GM18868 (cell line): ENCODE measurements around the gene TIMM44.

Experiments
- ATAC-seq: cut with Tn5 transposase; IDR thresholded peaks from one replicate; pipeline ENCODE4 v1.9.1; 2021; ENCODE audit warnings: mild to moderate bottlenecking, moderate library complexity; ENCODE audit not compliant: unreplicated experiment

The TIMM44 gene

DNA sequence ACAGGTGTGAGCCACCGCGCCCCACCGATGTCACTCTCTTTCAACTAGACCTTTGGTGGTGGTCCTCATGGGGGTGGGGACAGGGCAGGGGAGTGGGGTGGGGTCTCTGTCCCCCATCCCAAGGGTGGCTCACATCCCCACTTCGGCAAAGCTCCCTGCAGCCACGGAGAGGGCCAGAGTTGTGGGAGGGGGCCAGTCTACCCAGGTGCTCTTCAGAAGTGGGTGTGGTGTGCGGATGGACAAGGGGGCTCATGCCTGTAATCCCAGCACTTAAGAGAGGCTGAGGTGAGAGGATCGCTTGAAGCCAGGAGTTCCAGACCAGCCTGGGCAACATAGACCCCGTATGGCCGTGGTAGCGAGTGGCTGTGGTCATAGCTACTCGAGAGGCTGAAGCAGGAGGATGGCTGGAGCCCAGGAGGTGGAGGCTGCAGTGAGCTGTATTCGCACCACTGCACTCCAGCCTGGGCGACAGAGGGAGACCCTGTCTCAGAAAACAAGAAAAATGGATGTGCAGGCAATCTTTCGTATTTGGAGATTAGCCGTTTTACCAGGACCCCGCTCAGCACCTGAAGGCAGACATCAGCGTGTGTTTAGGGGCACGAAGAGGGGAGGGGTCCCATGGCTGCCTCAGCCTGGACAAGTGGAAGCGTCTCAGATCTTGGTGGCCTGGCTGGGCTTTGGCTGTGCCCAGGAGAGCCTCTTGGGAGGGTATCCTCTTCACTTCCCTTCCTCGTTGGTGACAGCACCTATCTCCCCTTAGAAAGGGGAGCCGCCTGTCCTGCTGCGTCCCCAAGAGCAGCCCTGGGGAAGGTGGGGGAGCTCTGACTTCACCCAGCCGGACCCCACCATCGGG lies 28.0 kb downstream of the TIMM44 start:
- ATAC-seq: no peak

DNA sequence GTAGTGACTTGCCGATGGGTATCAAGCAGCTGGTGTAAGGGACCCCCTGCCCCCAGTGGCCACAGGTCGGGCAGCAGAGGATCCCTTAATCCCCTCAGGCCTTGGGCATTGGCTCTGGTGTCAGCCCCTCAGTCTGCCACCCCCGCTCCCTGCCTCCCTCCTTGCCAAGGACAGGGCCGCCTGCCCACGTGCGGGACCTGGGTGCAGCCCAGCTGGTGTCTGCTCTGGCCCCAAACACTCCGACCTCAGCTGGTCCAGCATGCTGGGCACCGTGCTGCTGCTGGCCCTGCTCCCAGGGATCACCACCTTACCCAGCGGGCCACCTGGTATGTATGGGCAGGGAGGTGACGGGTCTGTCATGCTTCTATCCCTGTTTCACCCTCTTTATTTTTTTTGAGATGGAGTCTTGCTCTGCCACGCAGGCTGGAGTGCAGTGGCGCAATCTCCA lies 28.8 kb downstream of the TIMM44 start, which contains the start of gene TGFBR3L:
TGFBR3L (plus strand) TSS at position 233 of the 448 bp plus-strand sequence.
- no peak for ATAC-seq

DNA sequence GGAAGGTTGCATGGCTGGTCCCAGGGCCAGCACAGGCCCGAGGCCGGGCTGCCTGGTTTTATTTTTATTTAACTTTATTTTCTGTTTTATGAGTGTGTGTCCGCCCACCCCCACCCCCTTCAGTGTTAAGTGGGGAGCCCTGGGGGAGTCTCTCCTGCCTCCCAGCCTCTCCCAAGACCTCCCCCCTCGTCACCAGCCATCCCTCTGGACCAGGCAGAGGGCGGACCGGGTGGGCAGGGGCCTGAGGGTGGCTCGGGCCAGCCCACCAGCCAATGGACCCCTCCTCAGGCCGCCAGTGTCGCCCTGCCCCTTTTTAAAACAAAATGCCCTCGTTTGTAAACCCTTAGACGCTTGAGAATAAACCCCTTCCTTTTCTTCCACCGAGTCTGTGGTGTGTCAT lies 29.4 kb downstream of the TIMM44 start:
- ATAC-seq: no peak

DNA sequence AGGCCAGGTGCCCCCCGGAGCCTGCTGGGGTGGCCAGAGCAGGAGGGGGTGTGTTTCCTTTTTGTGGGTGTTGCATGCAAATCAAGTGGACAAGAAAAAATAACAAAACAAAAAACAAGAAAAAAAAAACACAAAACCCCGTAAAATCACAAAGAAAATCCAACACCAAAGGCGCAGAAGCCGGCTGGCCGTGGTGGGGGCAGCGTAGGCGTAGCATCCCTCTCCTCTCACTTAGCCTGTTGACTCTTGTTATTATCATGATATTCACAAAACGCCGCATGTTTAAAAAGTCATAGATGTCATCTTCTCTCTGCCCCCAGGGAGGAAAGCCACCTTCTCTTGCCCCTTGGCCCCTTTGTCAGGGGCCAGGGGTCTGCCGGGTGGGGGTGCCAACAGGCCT lies 29.8 kb downstream of the TIMM44 start:
- ATAC-seq: no peak

DNA sequence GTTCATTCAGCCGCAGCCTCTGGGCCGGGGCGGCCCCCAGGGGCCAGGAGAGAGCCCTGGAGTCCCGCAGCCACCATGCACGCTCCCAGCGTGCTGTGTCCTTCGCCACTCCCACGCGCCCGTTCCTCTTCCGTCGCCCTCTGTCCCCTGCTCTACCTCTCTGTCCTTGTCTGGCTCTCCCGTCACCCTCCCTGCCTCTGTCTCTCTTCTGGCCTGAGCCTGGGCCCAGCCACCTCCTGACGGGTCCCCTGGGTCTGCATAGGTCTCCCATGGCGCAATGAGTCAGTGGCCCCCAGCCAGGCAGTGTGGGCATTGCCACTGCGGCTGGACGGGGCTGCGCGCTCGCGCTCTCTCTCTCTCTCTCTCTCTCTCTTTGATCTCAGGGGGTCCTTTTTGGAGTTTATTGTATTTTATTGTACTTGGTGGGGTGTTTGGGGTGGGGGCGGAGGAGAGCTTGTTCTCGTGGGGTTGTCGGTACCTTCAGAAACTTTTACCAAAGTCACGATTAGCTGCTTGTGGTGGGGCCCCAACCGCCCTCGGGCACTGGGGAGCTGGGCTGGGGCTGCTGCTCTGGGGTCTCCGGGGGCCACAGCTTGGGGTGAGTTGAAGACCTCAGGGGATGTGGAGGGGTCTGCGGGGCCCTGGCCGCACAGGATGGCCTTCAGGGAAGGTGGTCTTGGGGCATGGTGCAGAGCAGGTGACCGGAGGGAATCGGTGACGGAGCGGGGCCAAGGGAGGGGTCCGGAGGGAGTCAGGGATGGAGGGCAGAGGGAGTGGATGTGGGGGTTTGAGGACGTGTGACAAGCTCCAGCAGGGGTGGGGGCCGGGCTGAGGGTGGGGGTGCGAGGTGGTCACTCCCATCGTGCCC lies 30.5 kb downstream of the TIMM44 start:
- ATAC-seq: no peak

DNA sequence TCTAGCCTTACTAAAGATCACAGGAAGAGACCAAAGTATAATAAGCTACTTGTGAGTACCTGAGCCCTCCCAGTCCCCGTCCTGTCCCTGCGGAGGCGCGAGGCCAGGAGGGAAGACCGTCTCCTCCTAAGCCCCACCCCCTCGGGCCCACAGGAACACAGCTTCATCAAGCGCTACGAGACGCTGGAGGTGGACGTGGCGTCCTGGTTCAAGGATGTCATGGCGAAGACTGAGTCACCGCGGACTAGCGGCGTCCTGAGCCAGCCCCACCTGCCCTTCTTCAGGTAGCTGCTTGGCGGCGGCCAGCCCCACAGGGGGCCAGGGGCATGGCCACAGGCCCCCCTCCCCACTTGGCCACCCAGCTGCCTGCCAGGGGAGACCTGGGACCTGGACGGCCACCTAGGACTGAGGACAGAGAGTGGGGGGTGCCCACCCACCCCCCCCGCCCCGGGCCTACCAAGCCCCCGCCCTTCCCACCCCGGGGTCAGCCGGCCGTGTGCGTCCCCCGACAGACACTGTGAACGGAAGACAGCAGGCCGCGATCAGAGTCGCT lies 31.2 kb downstream of the TIMM44 start:
- ATAC-seq: no peak

DNA sequence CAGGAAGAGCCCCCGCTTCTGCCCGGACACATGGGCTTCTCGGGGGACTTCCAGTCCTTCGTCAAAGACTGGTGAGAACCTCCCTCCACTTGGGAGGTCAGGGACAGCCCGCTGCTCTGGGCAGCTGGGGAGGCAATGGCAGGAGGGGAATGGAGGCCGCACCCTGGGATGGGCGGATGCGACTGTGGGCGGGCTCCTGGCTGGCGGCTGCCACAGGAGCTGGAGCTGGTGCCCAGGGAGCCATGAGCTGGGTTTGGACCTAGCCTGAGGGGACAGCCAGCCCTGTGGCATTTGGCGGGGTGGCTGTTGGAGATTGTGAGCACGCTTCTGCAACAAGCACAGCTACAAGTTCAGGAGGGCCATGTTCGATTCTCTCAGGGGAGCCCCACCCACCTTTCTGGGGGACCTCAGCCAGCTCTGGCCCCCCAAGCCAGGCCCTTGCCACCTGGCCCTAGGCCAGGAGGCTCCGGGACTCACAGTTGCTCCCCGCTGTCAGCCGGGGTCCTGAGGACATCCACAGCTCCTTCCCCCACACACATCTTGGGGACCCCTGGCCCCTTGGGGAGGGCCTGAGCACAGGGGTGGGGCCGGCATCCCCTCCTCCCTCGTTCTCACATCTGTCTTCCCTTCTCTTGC lies 31.8 kb downstream of the TIMM44 start:
- no peak for ATAC-seq

DNA sequence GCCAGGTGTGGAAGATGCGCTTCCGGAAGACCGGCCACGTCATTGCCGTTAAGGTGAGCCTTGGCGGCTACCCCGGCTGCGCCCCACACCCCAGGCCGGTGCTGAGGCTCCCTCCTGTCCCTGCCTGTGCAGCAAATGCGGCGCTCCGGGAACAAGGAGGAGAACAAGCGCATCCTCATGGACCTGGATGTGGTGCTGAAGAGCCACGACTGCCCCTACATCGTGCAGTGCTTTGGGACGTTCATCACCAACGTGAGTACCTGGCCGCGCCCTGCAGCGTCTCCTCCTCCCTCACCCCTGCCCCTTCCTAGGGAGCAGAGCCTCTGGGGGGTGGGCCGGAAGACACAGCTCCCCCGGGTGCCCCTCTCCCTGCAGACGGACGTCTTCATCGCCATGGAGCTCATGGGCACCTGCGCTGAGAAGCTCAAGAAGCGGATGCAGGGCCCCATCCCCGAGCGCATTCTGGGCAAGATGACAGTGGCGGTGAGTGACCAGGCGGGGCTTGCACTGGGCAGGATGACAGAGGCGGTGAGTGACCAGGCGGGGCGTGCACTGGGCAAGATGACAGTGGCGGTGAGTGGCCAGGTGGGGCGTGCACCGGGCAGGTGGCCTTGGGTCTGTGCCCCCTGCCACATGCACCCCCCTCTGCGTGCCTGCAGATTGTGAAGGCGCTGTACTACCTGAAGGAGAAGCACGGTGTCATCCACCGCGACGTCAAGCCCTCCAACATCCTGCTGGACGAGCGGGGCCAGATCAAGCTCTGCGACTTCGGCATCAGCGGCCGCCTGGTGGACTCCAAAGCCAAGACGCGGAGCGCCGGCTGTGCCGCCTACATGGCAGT lies 32.9 kb downstream of the TIMM44 start:
- no peak for ATAC-seq

DNA sequence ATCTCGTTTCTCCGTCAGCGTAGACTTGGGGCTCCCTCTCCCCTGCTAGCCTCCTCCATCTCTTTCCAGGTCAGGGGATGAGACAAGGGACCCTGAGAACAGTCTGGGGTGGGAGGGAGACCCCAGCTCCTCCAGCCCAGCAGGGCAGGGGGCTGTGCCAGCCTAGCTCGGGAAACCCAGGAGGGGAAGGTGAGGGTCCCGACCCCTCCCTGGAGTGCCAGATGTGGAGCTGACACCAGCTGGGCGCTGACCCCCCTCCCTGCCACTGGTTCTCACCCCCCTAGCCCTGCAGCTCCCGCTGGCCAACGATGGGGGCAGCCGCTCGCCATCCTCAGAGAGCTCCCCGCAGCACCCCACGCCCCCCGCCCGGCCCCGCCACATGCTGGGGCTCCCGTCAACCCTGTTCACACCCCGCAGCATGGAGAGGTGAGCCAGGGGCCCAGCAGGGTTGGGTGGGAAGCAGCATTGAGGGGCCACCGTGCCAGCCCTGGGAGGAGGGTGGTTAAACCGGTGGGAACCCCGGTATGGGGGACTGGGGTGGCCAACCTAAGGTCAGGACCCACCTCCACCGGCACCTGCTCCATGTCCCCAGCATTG lies 33.9 kb downstream of the TIMM44 start:
- no peak for ATAC-seq

DNA sequence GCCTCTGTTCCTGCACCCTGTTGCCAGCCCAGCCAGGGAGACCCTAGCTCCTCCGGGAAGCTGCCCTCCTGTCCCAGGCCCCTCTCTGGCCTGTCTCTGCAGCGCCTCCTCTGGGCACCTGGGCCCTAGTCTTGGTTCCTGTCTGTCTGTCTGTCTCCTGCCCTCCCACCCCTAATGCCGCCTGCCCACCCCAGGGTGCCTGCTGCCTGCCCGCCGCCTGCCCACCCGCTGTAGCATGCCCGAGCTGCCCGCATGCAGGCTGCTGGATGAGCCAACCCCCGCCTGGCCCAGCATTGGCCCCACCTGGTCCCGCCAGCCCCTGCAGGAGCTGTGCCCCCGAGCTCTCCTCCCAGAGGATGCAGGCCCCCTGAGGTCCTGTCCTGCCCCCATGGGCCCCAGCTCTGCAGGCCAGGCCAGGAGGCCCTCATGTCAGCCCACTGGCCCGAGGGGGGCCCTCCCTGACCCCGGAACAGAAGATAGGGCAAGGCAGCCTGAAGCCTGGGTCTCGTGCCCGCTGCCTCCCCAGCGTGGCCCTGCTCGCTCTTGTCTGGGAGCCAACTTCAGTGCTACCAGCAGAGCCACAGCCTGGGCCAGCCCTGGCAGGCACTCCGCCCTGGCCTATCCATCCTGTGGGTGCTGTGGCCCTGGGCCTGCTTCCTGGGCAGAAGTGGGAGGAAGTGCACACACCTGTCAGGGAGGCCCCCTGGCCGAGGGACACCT lies 34.6 kb downstream of the TIMM44 start:
- no peak for ATAC-seq

DNA sequence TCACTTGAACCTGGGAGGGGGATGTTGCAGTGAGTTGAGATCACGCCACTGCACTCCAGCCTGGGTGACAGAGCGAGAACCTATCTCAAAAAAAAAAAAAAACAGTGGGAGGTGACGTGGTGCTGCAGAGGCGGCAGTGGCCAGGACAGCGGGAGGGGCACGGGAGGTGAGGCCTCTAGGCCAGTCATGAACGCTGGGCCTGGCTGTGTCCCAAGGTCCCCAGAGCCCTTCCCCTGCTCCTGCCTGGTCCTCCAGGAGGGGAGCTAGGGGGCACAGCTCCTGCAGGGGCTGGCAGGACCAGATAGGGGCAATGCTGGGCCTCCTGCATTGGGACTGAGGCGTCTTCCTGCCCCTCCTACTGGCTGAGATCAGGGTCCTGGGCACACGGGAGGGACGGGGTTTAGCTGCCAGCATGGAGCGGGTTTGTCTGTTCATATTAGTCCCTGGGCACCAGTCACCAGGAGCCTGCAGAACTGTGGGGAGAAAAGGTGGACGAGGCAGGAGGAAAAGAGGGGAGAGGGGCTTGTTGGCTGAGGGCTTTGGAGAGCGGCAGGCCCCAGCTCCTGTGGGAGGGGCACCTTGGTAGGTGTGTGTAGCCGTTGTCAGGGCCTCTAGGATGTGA lies 35.3 kb downstream of the TIMM44 start:
- no peak for ATAC-seq

DNA sequence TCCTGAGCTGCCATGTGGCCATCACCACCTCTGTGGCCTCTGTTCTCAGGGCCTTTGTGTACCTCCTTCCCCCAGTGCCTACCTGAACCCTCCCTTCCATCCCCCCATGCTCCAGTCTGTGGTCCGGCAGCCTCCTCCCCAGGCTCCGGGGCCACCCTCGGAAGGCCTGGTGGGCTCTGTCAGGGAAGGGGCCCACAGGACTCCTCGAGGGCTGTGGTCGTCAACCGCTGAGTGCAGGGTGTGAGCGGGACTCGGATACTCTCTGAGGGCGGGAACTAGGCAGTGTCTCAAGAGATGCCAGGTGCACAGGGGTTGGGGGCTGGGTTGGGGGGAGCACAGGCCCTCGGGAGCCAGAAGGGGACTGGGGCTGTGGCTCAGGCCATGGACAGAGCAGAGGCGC lies 35.9 kb downstream of the TIMM44 start:
- no peak for ATAC-seq

DNA sequence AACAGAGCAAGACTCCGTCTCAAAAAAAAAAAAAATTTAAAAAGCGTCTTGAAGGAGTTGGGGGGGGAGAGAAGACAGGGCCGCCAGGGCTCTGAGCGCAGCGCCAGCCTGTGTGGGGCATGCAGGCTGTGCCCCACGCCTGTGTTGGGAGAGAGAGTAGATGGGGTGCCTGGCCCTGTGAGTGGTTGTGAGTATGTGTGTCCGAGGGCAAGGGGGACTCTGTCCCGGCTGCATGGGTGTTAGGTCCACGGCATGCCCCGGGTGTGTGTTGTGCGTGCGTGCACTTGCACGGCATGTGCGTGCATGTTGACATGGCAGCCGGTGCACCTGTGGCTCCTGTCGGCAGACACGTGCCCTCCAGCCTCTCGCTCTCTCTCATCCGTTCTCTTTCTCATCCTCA lies 36.3 kb downstream of the TIMM44 start:
- ATAC-seq: no peak

DNA sequence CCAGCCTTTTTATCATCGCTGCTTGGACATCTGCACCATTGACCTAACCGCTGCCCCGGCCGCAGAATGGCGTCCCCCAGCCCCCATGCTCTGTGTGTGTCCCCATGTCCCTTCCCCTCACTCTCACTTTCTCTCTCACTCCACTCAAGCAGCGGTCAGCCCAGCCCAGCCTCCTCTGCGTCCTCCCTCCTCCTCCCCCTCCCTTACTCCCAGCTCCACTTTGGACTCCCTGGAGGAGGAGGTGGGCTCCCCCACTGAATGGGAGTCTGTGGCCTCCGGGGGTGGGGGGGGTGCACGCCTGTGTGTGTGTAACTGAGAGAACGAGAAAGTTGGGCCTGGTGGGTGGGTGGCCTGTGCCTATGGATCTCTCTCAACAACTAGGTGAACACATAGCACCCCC lies 37.6 kb downstream of the TIMM44 start:
- ATAC-seq: no peak

DNA sequence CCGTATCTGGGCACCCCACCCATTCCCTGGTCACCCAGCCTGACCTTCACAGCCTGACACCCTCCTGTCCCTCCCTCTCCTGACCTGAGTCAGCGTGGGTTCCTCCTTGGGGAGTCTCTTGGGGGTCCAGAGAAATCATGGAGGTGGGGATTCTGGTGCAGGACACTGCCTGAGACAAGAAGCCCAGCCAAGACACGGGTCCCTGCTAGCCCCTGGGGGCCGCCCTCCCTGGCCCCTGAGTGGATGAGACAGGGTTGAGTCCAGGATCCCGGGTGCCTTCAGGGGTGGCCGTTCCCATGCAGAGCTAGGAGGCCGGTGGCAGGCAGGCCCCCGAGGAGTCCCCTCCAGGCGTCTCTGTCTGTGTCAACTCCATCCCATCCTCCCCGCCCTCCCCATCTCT lies 38.2 kb downstream of the TIMM44 start:
- no peak for ATAC-seq

DNA sequence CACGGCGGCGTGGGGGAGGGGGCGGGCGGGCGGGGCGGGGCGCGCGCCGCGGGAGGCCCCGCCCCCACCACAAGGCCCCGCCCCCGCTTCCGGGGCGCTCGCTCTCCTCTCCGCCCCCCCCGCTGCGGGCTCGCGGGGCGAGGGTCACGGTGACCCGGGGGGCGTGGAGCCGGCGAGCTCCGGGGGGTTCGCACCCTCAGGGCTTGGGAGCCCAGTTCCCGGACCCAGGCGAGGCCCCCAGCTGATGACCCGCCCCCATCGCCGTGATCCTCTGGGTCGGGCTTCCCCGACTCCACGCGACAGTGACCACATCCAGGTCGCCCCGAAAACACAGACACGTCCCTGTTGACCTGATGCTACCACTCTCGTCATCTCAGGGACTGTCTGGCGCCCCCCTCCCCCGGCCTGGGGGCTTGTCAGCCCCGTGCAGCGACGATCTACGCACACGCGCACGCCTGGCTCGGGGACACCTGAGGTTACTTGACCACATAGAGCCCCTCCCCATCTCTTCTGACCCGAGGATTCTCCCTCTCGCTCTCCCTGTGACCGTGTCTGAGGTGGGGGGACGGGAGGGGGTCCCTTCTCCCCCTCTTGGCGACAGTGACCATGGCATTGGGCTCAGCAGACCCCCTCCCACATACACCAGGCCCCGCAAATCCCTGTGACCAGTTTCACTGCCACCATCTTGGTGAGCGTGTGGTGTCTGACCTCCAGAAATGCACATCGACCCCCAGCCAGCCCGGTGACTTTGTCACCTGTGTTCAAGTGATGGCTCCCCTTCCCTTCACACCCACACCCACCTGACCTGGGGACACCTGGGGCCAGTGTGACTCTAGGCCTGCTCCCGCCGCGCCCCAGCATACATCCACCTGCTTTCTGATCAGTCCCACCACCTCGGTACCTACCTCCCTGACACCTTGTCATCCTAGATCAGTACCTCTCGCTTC lies 39.1 kb downstream of the TIMM44 start:
- peak; percentile 35 for ATAC-seq

DNA sequence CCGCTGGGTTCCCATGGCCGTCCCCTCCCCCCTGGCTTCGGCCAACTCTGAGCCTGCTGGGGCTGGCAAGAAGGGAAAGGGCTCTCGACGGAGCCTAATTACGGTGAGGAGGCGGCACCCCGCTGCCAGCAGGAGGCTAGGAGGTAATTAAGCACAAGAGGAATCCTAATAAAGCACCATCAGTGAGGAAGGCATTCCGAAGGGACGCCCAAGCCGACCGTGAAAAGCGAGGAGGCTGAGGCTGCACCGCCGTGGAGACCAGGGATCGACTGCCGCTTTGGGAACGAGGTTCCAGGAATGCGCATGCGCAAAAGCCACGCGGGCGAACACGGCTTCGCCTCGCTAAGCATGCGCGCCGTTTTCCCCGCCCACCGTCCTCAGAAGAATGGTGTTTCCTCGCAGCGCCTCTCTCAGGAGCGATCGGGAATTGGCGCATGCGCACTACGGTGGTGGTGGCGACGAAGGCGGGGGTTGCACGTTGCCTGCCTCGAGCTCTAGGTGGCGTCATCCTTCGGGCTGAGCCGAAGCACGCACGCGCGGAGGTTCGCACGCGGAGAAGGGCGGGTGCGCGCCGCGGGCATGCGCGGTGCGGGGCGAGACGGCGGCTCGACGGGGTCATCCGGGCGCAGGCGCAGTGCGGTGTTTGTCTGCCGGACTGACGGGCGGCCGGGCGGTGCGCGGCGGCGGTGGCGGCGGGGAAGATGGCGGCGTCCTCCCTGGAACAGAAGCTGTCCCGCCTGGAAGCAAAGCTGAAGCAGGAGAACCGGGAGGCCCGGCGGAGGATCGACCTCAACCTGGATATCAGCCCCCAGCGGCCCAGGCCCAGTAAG lies 40.0 kb downstream of the TIMM44 start, which contains the start of gene MAP2K7:
MAP2K7 (plus strand) TSS at position 634 of the 830 bp plus-strand sequence; CDS start at position 702, 68 bp downstream.
- ATAC-seq: peak; percentile 79
